Breast epithelium (tissue), 4 donors: ENCODE measurements around the gene PCDH9. TPM values are rescaled to one million over a fixed set of nuclear protein-coding genes. Genes with fewer than 3 reads are reported as not detected.

Experiments
- DNase-seq, 2 donors: peaks; one replicate each; pipeline ENCODE4 v3.0.0-alpha.2; 2019; ENCODE audit warnings: low spot score in 2 of 2
- H3K27ac ChIP-seq, 2 donors: fragments of 200-600 bp; sonication (generic) in 1 of 2; one replicate each; pipeline ENCODE4 v1.5.1; 2016 to 2019; ENCODE audit warnings: mild to moderate bottlenecking in 1 of 2
- H3K27me3 ChIP-seq, 2 donors: fragments of 200-600 bp; sonication (generic) in 1 of 2; one replicate each; pipeline versions ENCODE4 v1.5.1 to v1.6.0; 2017 to 2019; ENCODE audit warnings: control low read depth in 1 of 2, mild to moderate bottlenecking in 1 of 2
- H3K36me3 ChIP-seq: fragments of 200-600 bp; one replicate; pipeline ENCODE4 v1.5.1; 2019
- H3K4me1 ChIP-seq, 2 donors: fragments of 200-600 bp; sonication (generic); one replicate each; pipeline ENCODE4 v1.5.1; 2016 to 2019; ENCODE audit warnings: control low read depth in 1 of 2
- H3K4me3 ChIP-seq, 3 donors: fragments of 200-600 bp; sonication (generic); 1 replicate in 2 of 3; 2 replicates in 1 of 3; pipeline ENCODE4 v1.5.1; 2016 to 2019; ENCODE audit warnings: mild to moderate bottlenecking in 3 of 3, moderate library complexity in 2 of 3
- H3K9me3 ChIP-seq, 2 donors: fragments of 200-600 bp; sonication (generic) in 1 of 2; one replicate each; pipeline ENCODE4 v1.5.1; 2016 to 2019; ENCODE audit warnings: control low read depth in 1 of 2
- CTCF ChIP-seq, 3 donors: fragments of 450-650 bp; IDR thresholded peaks; one replicate each; pipeline ENCODE4 v1.5.1; 2016 to 2017; ENCODE audit warnings: antibody characterized with exemption in 3 of 3, mild to moderate bottlenecking in 3 of 3, moderate library complexity in 3 of 3
- POLR2A ChIP-seq: fragments of 450-650 bp; IDR thresholded peaks from one replicate; pipeline ENCODE4 v1.6.1; 2016; ENCODE audit warnings: antibody characterized with exemption, mild to moderate bottlenecking, moderate library complexity
- POLR2AphosphoS5 ChIP-seq, 3 donors: sonication (generic); formaldehyde crosslinking; IDR thresholded peaks; one replicate each; pipeline ENCODE4 v1.6.1; 2017; ENCODE audit warnings: antibody characterized with exemption in 3 of 3
- intact Hi-C: fragments of 100-400 bp; cut with DNase I; formaldehyde crosslinking; loops from one replicate; pipeline ENCODE4 v1.15.1; 2023; ENCODE audit warnings: low total_unique reads
- total RNA-seq, 3 donors: library from RNA; depleted of rRNA; stranded (reverse); fragments of >200 nt; gene quantifications; one replicate each; pipeline ENCODE4 v1.1.0, GENCODE V29; 2016

The PCDH9 gene
- total RNA-seq, 3 donors from 2014 or later = 0.98 to 26.7 (median 3.7) TPM

GRCh38 chr13:67235265-67235664, 5.1 kb upstream of the PCDH9 start:
- Histone ChIP-seq H3K4me3 (no peak overlapping the region), H3K36me3 (no peaks in the 10 kb centered on the region), H3K9me3 (no peaks in the 10 kb centered on the region), H3K27me3 (no peaks in the 10 kb centered on the region), H3K4me1 (no peaks in the 10 kb centered on the region), H3K27ac (no peak overlapping the region)
- no peak for TF ChIP-seq POLR2AphosphoS5 (IDR thresholded peaks at IDR 0.05)
- TF ChIP-seq CTCF (IDR thresholded peaks at IDR 0.05) = no peak
- TF ChIP-seq POLR2A = no peak
- intact Hi-C loops = no loop called here
- no peak for DNase-seq

- H3K36me3 ChIP-seq = no peaks in the 10 kb centered on the region
- no peaks in the 10 kb centered on the region for H3K27me3 ChIP-seq
- no peak overlapping the region for H3K27ac ChIP-seq
- H3K4me1 ChIP-seq = no peaks in the 10 kb centered on the region
- intact Hi-C loops = no loop called here
- no peak for TF ChIP-seq CTCF (IDR thresholded peaks at IDR 0.05)
- TF ChIP-seq POLR2AphosphoS5 (IDR thresholded peaks at IDR 0.05) = no peak
- TF ChIP-seq POLR2A = no peak
- DNase-seq = no peak
- H3K4me3 ChIP-seq = no peak overlapping the region
- H3K9me3 ChIP-seq = no peaks in the 10 kb centered on the region
Measured at GRCh38 chr13:67232384-67232783, 2.2 kb upstream of the PCDH9 start.

GRCh38 chr13:67231289-67232000, 1.3 kb upstream of the PCDH9 start:
- TF ChIP-seq POLR2A = no peak
- no peak for TF ChIP-seq CTCF (IDR thresholded peaks at IDR 0.05)
- TF ChIP-seq POLR2AphosphoS5 (IDR thresholded peaks at IDR 0.05) = no peak
- Histone ChIP-seq H3K27ac (peak overlapping the region; percentile 45 to 57), H3K36me3 (no peaks in the 10 kb centered on the region), H3K4me1 (no peaks in the 10 kb centered on the region), H3K27me3 (no peaks in the 10 kb centered on the region), H3K9me3 (no peaks in the 10 kb centered on the region), H3K4me3 (peak overlapping the region; percentile 69 to 80 (median 79))
- no peak for DNase-seq
- intact Hi-C loops = no loop called here

GRCh38 chr13:67230404-67231288, 510 bp upstream of the PCDH9 start:
- intact Hi-C loops = no loop called here
- TF ChIP-seq POLR2A (no peak), POLR2AphosphoS5 (IDR thresholded peaks at IDR 0.05) (peak in 2 of 3 donors; percentile 11 to 15)
- H3K36me3 ChIP-seq = no peaks in the 10 kb centered on the region
- DNase-seq = peak; percentile 85 to 91
- H3K27me3 ChIP-seq = no peaks in the 10 kb centered on the region
- H3K4me3 ChIP-seq = peak overlapping the region; percentile 69 to 80 (median 79)
- H3K27ac ChIP-seq = peak overlapping the region; percentile 45 to 57
- H3K4me1 ChIP-seq = no peaks in the 10 kb centered on the region
- no peaks in the 10 kb centered on the region for H3K9me3 ChIP-seq

- Histone ChIP-seq H3K4me1 (no peaks in the 10 kb centered on the region), H3K4me3 (peak overlapping the region; percentile 69 to 80 (median 79)), H3K27me3 (no peaks in the 10 kb centered on the region), H3K36me3 (no peaks in the 10 kb centered on the region), H3K27ac (no peak overlapping the region), H3K9me3 (no peaks in the 10 kb centered on the region)
- TF ChIP-seq POLR2AphosphoS5 (IDR thresholded peaks at IDR 0.05) = no peak
- DNase-seq = no peak
- intact Hi-C loops = loop anchor here (5.0 kb wide), 1 partner anchor 642 kb away; no protein-coding TSS in a partner anchor
Measured at GRCh38 chr13:67228916-67229315, 1.2 kb downstream of the PCDH9 start.

GRCh38 chr13:67228031-67228430, 2.1 kb downstream of the PCDH9 start:
- H3K36me3 ChIP-seq = no peaks in the 10 kb centered on the region
- H3K9me3 ChIP-seq = no peaks in the 10 kb centered on the region
- TF ChIP-seq POLR2A = no peak
- no peak for TF ChIP-seq POLR2AphosphoS5 (IDR thresholded peaks at IDR 0.05)
- TF ChIP-seq CTCF (IDR thresholded peaks at IDR 0.05) = no peak
- intact Hi-C loops = loop anchor here (5.0 kb wide), 1 partner anchor 641 kb away; no protein-coding TSS in a partner anchor
- no peak overlapping the region for H3K4me3 ChIP-seq
- H3K4me1 ChIP-seq = no peaks in the 10 kb centered on the region
- H3K27me3 ChIP-seq = no peaks in the 10 kb centered on the region
- DNase-seq = no peak
- H3K27ac ChIP-seq = no peak overlapping the region
